ENCODE results near the gene EBI3. TPM values are rescaled to one million over a fixed set of nuclear protein-coding genes. Genes with fewer than 3 reads are reported as not detected.
"Not testable (repeated sequence)": the region's sequence is repeated elsewhere in the genome, so short reads cannot be mapped to it uniquely, and the experiment has no call there.

The EBI3 gene
- total RNA-seq, 2 experiments from 2014 or later, result 7.2 to 7.3 TPM

DNA sequence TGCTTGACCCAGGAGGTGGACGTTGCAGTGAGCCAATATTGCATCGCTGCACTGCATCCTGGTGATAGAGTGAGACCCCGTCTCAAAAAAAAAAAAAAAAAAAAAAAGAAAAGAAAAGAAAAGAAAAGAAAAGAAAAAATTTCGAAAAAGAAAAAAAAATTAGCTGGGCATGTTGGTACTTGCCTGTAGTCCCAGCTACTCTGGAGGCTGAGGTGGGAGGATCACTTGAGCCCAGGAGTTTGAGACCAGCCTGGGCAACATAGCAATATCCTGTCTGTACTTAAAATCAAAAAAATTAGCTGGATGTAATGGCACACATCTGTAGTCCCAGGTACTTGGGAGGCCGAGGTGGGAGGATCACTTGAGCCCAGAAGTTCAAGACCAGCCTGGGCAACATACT is 2.8 kb downstream of the EBI3 start:
- H3K4me1 Mint-ChIP-seq (ENCODE audit: low read depth); H3K36me3 Mint-ChIP-seq (ENCODE audit: low read depth); ATAC-seq; intact Hi-C loops (cut with micrococcal nuclease); H3K9me3 Mint-ChIP-seq; H3K4me3 Mint-ChIP-seq; H3K27me3 Mint-ChIP-seq; DNase-seq; H3K27ac Mint-ChIP-seq: not testable (repeated sequence)
- POLR2A ChIA-PET, result interaction anchor here (0.6 kb wide), 1 partner anchor 182 kb away, joined by 3 read pairs; no protein-coding TSS in a partner anchor
- CTCF ChIA-PET, result interaction anchor here (0.9 to 1.9 kb wide), 6 partner anchors 10 to 117 kb away, joined by 3 to 11 read pairs (median 5); no protein-coding TSS in a partner anchor

DNA sequence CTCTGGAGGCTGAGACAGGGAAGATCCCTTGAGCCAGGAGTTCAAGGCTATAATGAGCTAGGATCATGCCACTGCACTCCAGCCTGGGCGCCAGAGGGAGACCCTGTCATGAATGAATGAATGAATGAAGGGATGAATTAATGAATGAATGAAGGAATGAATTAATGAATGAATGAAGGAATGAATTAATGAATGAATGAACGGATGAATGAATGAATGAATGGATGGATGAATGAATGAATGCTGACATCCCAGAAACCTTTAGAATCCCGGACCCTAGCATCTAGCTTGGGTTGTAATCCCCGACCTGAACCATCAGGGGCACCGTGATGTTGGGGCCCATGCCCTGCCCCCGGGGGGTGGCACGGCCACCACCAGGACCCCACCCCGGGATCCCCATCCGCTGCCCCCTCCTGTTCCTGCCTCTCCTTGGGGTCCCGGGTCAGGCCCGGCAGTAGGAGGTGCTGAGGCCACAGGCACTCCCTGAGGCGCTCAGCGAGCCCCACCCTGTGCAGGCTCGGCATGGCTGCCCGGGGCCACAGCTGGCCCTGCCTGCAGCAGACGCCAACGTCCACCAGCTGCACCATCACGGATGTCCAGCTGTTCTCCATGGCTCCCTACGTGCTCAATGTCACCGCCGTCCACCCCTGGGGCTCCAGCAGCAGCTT is 3.4 kb downstream of the EBI3 start:
- CTCF ChIA-PET, result interaction anchor here (0.9 to 1.9 kb wide), 6 partner anchors 9 to 118 kb away, joined by 3 to 11 read pairs (median 5); no protein-coding TSS in a partner anchor
- Mint-ChIP-seq H3K4me1 (ENCODE audit: low read depth) (peaks cover 7% of the 10 kb centered on the region), H3K4me3 (no peak overlapping the region), H3K27ac (no peak overlapping the region), H3K36me3 (ENCODE audit: low read depth) (no peaks in the 10 kb centered on the region), H3K27me3 (peaks cover 7% of the 10 kb centered on the region), H3K9me3 (no peaks in the 10 kb centered on the region)
- no peak for TF ChIP-seq CTCF (IDR thresholded peaks at IDR 0.05)
- POLR2A ChIA-PET, result interaction anchor here (2.4 kb wide), 1 partner anchor 14 kb away, joined by 8 read pairs; the partner anchor contains the start of gene YJU2
- intact Hi-C loops (cut with micrococcal nuclease), result no loop called here
- DNase-seq (no peak), ATAC-seq (no peak)

- Mint-ChIP-seq H3K4me1 (ENCODE audit: low read depth) (peaks cover 7% of the 10 kb centered on the region), H3K9me3 (no peaks in the 10 kb centered on the region), H3K27me3 (peaks cover 7% of the 10 kb centered on the region), H3K27ac (no peak overlapping the region), H3K36me3 (ENCODE audit: low read depth) (no peaks in the 10 kb centered on the region), H3K4me3 (no peak overlapping the region)
- POLR2A ChIA-PET, result interaction anchor here (0.6 to 2.4 kb wide), 2 partner anchors 14 to 44 kb away, joined by 3 to 8 read pairs; partner anchors contain the start of gene YJU2
- CTCF ChIA-PET, result interaction anchor here (0.8 to 1.9 kb wide), 11 partner anchors 8 to 118 kb away, joined by 3 to 11 read pairs (median 5); partner anchors contain the start of gene YJU2
- intact Hi-C loops (cut with micrococcal nuclease), result no loop called here
- peak; percentile 90 for TF ChIP-seq CTCF (IDR thresholded peaks at IDR 0.05)
- ATAC-seq (peak; percentile 54), DNase-seq (peak; percentile 90)
These were observed 4.0 kb downstream of the EBI3 start for GRCh38 chr19:4233282-4233853.

DNA sequence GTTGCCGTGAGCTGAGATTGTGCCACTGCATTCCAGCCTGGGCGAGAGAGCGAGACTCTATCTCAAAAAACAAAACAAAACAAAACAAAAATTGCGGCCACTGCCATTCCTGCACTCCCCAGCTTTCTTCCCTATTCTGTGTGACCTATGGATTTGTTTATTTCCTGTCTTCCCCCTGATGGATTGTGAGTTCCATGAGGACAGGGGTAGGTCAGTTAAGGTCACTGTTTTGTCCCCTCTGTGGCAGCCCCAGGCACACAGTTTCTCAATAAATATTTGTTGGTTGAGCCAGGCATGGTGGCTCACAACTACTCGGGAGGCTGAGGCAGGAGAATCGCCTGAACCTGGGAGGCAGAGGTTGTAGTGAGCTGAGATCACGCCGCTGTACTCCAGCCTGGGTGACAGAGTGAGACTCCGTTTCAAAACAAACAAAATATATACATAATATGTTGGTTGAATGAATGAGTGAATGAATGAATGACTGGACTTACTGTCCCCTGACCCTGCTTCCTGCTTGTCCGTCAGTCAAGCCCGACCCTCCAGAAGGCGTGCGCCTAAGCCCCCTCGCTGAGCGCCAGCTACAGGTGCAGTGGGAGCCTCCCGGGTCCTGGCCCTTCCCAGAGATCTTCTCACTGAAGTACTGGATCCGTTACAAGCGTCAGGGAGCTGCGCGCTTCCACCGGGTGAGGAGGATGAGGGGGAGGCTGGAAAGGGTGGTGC is 5.0 kb downstream of the EBI3 start:
- intact Hi-C loops (cut with micrococcal nuclease), result no loop called here
- peaks cover 6% of the 10 kb centered on the region for H3K4me1 Mint-ChIP-seq (ENCODE audit: low read depth)
- ChIA-PET CTCF (interaction anchor here (0.7 to 1.9 kb wide), 9 partner anchors 12 to 109 kb away, joined by 3 to 6 read pairs (median 4); partner anchors contain the start of genes MPND and YJU2), POLR2A (interaction anchor here (0.6 to 2.4 kb wide), 3 partner anchors 13 to 425 kb away, joined by 3 to 8 read pairs (median 3); partner anchors contain the start of gene YJU2)
- ATAC-seq, result no peak
- H3K36me3 Mint-ChIP-seq (ENCODE audit: low read depth), result no peaks in the 10 kb centered on the region
- TF ChIP-seq CTCF (IDR thresholded peaks at IDR 0.05), result no peak
- DNase-seq, result no peak
- H3K27me3 Mint-ChIP-seq, result peaks cover 7% of the 10 kb centered on the region
- H3K9me3 Mint-ChIP-seq, result no peaks in the 10 kb centered on the region
- no peak overlapping the region for H3K27ac Mint-ChIP-seq
- no peak overlapping the region for H3K4me3 Mint-ChIP-seq

GRCh38 chr19:4234862-4235201 is 5.5 kb downstream of the EBI3 start:
- ChIA-PET CTCF (interaction anchor here (1.3 to 1.9 kb wide), 5 partner anchors 12 to 95 kb away, joined by 3 to 5 read pairs (median 4); no protein-coding TSS in a partner anchor), POLR2A (interaction anchor here (2.4 kb wide), 1 partner anchor 12 kb away, joined by 8 read pairs; the partner anchor contains the start of gene YJU2)
- H3K4me3 Mint-ChIP-seq, result no peak overlapping the region
- peaks cover 7% of the 10 kb centered on the region for H3K27me3 Mint-ChIP-seq
- no peak for TF ChIP-seq CTCF (IDR thresholded peaks at IDR 0.05)
- H3K9me3 Mint-ChIP-seq, result no peaks in the 10 kb centered on the region
- no peak overlapping the region for H3K27ac Mint-ChIP-seq
- H3K4me1 Mint-ChIP-seq (ENCODE audit: low read depth), result peaks cover under 1% of the 10 kb centered on the region
- ATAC-seq (no peak), DNase-seq (no peak)
- H3K36me3 Mint-ChIP-seq (ENCODE audit: low read depth), result no peaks in the 10 kb centered on the region
- intact Hi-C loops (cut with micrococcal nuclease), result no loop called here

DNA sequence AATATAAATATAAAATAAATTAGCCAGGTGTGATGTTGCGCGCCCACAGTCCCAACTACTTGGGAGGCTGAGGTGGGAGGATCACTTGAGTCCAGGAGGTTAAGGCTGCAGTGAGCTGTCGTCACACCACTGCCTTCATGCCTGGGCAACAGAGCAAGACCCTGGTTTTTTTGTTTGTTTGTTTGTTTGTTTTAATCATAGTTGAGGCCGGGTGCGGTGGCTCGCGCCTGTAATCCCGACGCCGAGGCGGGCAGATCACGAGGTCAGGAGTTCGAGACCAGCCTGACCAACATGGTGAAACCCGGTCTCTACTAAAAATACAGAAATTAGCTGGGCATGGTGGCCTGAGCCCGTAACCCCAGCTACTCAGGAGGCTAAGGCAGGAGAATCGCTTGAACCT is 8.2 kb downstream of the EBI3 start:
- intact Hi-C loops (cut with micrococcal nuclease); H3K9me3 Mint-ChIP-seq; POLR2A ChIA-PET; H3K27ac Mint-ChIP-seq; H3K4me3 Mint-ChIP-seq; H3K27me3 Mint-ChIP-seq; H3K36me3 Mint-ChIP-seq (ENCODE audit: low read depth); H3K4me1 Mint-ChIP-seq (ENCODE audit: low read depth); CTCF ChIA-PET; DNase-seq; ATAC-seq: not testable (repeated sequence)

All from activated CD8-positive, alpha-beta T cell treated with anti-CD3 and anti-CD28 coated beads for 36 hours (primary cell).